ENCODE data around the gene NNMT. TPM values are rescaled to one million over a fixed set of nuclear protein-coding genes. Genes with fewer than 3 reads are reported as not detected.

The NNMT gene
- 2.1 TPM for total RNA-seq

DNA sequence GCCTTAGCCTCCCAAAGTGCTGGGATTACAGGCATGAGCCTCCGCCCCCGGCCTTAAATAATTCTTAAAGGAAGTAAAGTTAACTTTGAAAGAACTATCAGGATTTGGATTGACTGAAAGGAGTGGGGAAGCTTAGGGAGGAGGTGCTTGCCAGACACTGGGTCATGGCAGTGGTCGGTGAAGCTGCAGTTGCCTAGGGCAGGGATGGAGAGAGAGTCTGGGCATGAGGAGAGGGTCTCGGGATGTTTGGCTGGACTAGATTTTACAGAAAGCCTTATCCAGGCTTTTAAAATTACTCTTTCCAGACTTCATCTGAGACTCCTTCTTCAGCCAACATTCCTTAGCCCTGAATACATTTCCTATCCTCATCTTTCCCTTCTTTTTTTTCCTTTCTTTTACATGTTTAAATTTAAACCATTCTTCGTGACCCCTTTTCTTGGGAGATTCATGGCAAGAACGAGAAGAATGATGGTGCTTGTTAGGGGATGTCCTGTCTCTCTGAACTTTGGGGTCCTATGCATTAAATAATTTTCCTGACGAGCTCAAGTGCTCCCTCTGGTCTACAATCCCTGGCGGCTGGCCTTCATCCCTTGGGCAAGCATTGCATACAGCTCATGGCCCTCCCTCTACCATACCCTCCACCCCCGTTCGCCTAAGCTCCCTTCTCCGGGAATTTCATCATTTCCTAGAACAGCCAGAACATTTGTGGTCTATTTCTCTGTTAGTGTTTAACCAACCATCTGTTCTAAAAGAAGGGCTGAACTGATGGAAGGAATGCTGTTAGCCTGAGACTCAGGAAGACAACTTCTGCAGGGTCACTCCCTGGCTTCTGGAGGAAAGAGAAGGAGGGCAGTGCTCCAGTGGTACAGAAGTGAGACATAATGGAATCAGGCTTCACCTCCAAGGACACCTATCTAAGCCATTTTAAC, at the start of gene NNMT:
Gene NNMT, plus strand, starts transcription at position 724 of the 929 bp plus-strand sequence. Its CDS starts 158 bp downstream, at position 882.

Other genes with a start within 250 kb of the NNMT start
- gene ZBTB16, start 236.7 kb upstream of the NNMT start, total RNA-seq = 26.2 TPM
- gene C11orf71, start 104.1 kb downstream of the NNMT start, total RNA-seq = 12.4 TPM
- 32.2 TPM for gene RBM7, start 104.3 kb downstream of the NNMT start, total RNA-seq
- gene REXO2, start 143.1 kb downstream of the NNMT start, total RNA-seq = 57.8 TPM